Hepatic stellate cell (primary cell): Measurements from ENCODE around the gene CCDC69.

ENCODE experiments used
- DNase-seq: peaks from one replicate; pipeline ENCODE4 v3.0.0; 2011; ENCODE audit warnings: low spot score

The CCDC69 gene

GRCh38 chr5:151142933-151143332, 81.0 kb downstream of the CCDC69 start:
- no peak for DNase-seq

GRCh38 chr5:151141535-151141934, 82.4 kb downstream of the CCDC69 start:
- DNase-seq = no peak

- DNase-seq = no peak
Measured at GRCh38 chr5:151140686-151141459, 83.0 kb downstream of the CCDC69 start.

- DNase-seq = no peak
Measured at GRCh38 chr5:151139646-151140045, 84.2 kb downstream of the CCDC69 start.

GRCh38 chr5:151139015-151139414, 84.9 kb downstream of the CCDC69 start:
- no peak for DNase-seq

- DNase-seq = no peak
Measured at GRCh38 chr5:151138114-151138513, 85.8 kb downstream of the CCDC69 start.

- no peak for DNase-seq
Measured at GRCh38 chr5:151137067-151137825, 86.6 kb downstream of the CCDC69 start.

- DNase-seq = no peak
Measured at GRCh38 chr5:151134228-151134627, 89.7 kb downstream of the CCDC69 start.

- DNase-seq = no peak
Measured at GRCh38 chr5:151132963-151133362, 90.9 kb downstream of the CCDC69 start.
